Body of pancreas (tissue), 4 donors: ENCODE data around the gene CNTNAP3B. TPM values are rescaled to one million over a fixed set of nuclear protein-coding genes. Genes with fewer than 3 reads are reported as not detected.
"Not testable (repeated sequence)": the region's sequence is repeated elsewhere in the genome, so short reads cannot be mapped to it uniquely, and the experiment has no call there.

Source experiments
- ATAC-seq: fragments of 150-250 bp; one replicate; pipeline ENCODE4 v1.9.1; 2016
- DNase-seq, 4 donors: peaks; one replicate each; pipeline ENCODE4 v3.0.0-alpha.2; 2019
- H3K27ac ChIP-seq, 4 donors: fragments of 200-600 bp; sonication (generic); 1 replicate in 3 of 4; 2 replicates in 1 of 4; pipeline versions ENCODE4 v1.5.1 to v1.6.1; 2016 to 2019; ENCODE audit warnings: mild to moderate bottlenecking in 1 of 4, mixed read lengths in 1 of 4, moderate library complexity in 1 of 4
- H3K27me3 ChIP-seq, 2 donors: fragments of 200-600 bp; sonication (generic); one replicate each; pipeline ENCODE4 v1.6.0; 2016; ENCODE audit warnings: mild to moderate bottlenecking in 1 of 2
- H3K36me3 ChIP-seq, 2 donors: fragments of 200-600 bp; sonication (generic); replicated peaks in 1 of 2; 2 replicates each; pipeline ENCODE4 v1.5.1; 2016; ENCODE audit warnings: low read depth in 2 of 2; ENCODE audit not compliant: insufficient read depth in 1 of 2
- H3K4me1 ChIP-seq: fragments of 200-600 bp; sonication (generic); one replicate; pipeline ENCODE4 v1.6.0; 2016
- H3K4me3 ChIP-seq, 2 donors: fragments of 200-600 bp; sonication (generic); 1 replicate in 1 of 2; 2 replicates in 1 of 2; pipeline ENCODE4 v1.5.1; 2016 to 2019
- H3K9me3 ChIP-seq, 3 donors: fragments of 200-600 bp; sonication (generic); 1 replicate in 2 of 3; 2 replicates in 1 of 3; pipeline ENCODE4 v1.5.1; 2016
- CTCF ChIP-seq, 7 experiments: fragments of 450-650 bp in 4 of 7; fragments of 200-600 bp in 3 of 7; sonication (generic) in 3 of 7; IDR thresholded peaks; one replicate each; pipeline ENCODE4 v1.5.1; 2016 to 2019; ENCODE audit warnings: antibody characterized with exemption in 7 of 7
- WGBS, 2 donors: methylation state at CpG; one replicate each; pipeline ENCODE4 v1.1.5; 2017; 5-methylcytosine and 5-hydroxymethylcytosine counted together
- intact Hi-C: fragments of 100-400 bp; cut with DNase I; formaldehyde crosslinking; loops from one replicate; pipeline ENCODE4 v1.15.1; 2023
- total RNA-seq, 2 donors: library from RNA; depleted of rRNA; stranded (reverse); fragments of >200 nt; gene quantifications; one replicate each; pipeline ENCODE4 v1.1.0, GENCODE V29; 2016

Gene CNTNAP3B
- total RNA-seq: 10 to 100 TPM; 11.2 to 34.2 TPM

DNA sequence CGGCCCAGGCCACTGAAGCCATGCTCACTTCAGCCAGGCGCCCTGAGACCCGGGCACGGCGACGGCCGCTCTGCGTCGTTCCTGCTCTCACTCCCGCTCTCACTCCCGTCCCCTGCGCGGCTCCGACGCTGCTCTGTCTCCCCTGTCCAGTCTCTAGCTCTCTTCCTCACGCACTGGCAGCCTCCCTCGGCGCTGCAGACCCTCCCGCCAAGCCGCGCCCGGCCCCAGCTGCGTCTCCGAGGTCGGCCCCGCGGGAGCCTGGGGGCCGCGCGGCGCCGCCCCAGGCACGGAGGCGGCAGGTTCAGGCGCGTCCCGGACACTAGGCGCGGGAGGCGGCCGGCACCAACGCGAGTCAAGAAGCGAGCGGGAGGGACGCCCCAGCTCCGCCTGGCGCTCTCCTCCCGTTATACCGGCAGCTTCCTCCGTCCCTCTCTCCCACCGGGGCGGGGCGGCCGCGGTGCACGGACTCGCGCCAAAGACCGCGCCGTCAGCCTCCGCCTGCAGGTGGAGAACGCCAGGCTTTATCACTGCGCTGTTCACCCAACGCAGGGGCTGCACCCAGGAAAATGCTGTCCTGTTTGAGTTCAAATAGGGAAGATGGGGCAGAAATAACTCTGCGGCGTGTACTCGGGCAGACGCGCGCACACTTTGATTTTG, at the start of gene CNTNAP3B:
CNTNAP3B (minus strand) TSS at position 354 of the 657 bp plus-strand sequence; CDS start at position 22, 332 bp downstream.
- H3K36me3 ChIP-seq, intact Hi-C loops, H3K4me1 ChIP-seq, ATAC-seq, H3K27me3 ChIP-seq, H3K27ac ChIP-seq, H3K9me3 ChIP-seq, H3K4me3 ChIP-seq: not testable (repeated sequence)
- WGBS, 2 donors: 0% methylated on average over 16 of the region's 72 CpGs; no CpG with 5 or more reads in 1 of the 2 donors
- peak in 3 of 4 donors; percentile 11 to 15 (median 14) for DNase-seq

DNA sequence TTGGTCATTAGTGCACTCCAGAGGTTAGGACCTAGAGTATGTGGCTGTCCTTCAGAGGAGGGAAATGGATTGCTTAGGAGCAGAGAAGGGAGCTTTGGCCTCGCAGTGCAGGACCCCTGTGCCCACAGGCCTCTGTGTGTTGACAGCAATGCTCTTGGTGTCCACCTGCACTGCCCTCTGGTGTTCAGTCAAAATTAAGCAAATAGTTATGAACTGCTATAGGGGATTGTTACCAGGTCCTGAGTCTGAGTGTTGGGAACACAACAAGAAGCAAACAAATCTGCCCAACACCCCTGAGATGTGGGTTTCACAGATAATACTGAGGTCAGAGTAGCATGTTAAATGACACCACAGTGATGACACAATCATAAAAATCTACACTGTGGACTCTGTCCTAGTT, 31.1 kb upstream of the CNTNAP3B start:
- intact Hi-C loops, H3K4me1 ChIP-seq, H3K36me3 ChIP-seq, H3K27ac ChIP-seq, DNase-seq, H3K4me3 ChIP-seq, H3K27me3 ChIP-seq, ATAC-seq, H3K9me3 ChIP-seq: not testable (repeated sequence)
- no CpG with 5 or more reads among the region's 1 CpG for WGBS, 2 donors

DNA sequence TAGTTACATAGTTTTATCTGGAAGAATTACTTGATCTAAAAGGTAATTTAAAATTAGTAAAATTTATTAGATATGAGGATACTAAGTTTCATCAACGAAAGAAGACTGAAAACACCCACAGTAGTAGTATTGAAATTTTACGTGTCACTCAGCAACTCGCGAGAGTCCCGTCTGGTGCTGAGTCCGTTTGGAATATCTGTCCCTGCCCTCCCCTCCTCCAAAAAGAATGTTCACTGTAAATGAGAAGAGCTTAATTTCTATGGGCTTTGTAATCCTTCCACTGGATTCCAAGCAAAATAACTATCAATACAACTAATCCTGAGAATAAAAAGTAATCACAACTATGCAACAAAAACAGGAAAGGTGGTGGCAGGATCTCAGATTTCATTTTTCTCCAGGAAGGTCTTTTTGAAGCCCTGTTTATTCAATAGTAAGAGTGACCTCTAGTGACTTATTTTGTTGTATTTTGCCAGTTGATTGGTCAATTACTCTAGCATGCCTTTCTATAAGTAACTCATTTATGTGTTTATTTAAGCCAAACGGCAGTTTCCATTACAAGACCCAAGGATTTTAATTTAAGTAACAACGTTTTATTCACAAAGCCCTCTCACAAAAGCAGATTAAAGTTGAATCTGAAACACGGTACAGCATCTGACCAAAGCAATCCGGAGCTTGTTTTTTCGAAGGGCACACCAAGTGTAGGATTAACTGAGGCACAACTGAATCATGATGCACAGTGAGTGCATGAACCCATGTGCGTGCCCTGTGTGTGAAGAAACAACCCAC, 2.0 kb downstream of the CNTNAP3B start:
- H3K36me3 ChIP-seq, ATAC-seq, H3K27me3 ChIP-seq, H3K9me3 ChIP-seq, DNase-seq, H3K27ac ChIP-seq, intact Hi-C loops, H3K4me3 ChIP-seq, H3K4me1 ChIP-seq: not testable (repeated sequence)
- peak in 1 of 7 experiments; percentile 5 for TF ChIP-seq CTCF (IDR thresholded peaks at IDR 0.05)
- WGBS, 2 donors: 11 to 26% methylated on average over 11 to 12 of the region's 12 CpGs

- H3K9me3 ChIP-seq, ATAC-seq, H3K36me3 ChIP-seq, DNase-seq, H3K27me3 ChIP-seq, H3K27ac ChIP-seq, intact Hi-C loops, H3K4me3 ChIP-seq, H3K4me1 ChIP-seq: not testable (repeated sequence)
- 41 to 51% methylated on average over 7 of the region's 7 CpGs for WGBS, 2 donors
These were observed 8.2 kb downstream of the CNTNAP3B start for GRCh38 chr9:42121007-42121406.

- H3K27me3 ChIP-seq, DNase-seq, H3K9me3 ChIP-seq, H3K36me3 ChIP-seq, H3K4me3 ChIP-seq, intact Hi-C loops, H3K27ac ChIP-seq, H3K4me1 ChIP-seq, ATAC-seq: not testable (repeated sequence)
- WGBS, 2 donors: 73 to 75% methylated on average over 2 to 8 of the region's 9 CpGs
These were observed 33.3 kb downstream of the CNTNAP3B start for GRCh38 chr9:42095929-42096328.

GRCh38 chr9:42084559-42084952, 44.7 kb downstream of the CNTNAP3B start:
- ATAC-seq, H3K9me3 ChIP-seq, H3K4me1 ChIP-seq, H3K27me3 ChIP-seq, DNase-seq, H3K36me3 ChIP-seq, intact Hi-C loops, H3K4me3 ChIP-seq, H3K27ac ChIP-seq: not testable (repeated sequence)
- WGBS, 2 donors: no CpG with 5 or more reads among the region's 1 CpG

DNA sequence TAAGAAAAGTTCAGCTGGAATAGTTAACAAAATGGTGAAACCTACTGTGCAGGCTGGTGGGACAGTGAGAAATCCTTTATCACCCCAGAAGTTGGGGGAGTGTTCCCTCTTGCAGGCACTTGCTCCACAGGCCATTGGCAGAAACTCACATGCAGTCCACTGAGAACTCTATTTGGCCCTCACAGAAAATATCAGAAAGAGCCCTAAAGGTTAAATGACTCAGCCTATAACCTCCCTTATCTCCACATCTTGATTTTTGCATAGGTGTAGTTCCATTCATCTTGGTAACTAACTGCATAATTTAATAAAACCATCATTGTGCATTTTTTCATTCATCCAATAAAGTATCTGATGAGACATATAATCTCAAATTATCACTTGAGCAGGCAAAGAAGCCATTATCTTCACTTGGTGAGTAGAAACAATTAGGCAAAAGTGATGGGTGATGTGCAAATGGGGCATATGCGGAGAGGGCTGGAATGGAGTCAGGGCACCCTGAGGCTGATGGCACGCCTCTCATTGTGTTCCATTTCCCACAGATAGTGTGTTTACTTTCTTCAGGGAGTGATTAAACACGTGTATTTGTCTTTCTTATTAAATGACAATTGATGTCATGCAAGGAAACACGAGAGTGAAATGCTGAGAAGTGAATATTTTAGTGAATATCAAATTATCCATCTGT, 45.2 kb downstream of the CNTNAP3B start:
- ATAC-seq, H3K4me1 ChIP-seq, H3K27ac ChIP-seq, H3K4me3 ChIP-seq, intact Hi-C loops, H3K9me3 ChIP-seq, DNase-seq, H3K27me3 ChIP-seq, H3K36me3 ChIP-seq: not testable (repeated sequence)
- 0 to 21% methylated on average over 2 of the region's 4 CpGs for WGBS, 2 donors

DNA sequence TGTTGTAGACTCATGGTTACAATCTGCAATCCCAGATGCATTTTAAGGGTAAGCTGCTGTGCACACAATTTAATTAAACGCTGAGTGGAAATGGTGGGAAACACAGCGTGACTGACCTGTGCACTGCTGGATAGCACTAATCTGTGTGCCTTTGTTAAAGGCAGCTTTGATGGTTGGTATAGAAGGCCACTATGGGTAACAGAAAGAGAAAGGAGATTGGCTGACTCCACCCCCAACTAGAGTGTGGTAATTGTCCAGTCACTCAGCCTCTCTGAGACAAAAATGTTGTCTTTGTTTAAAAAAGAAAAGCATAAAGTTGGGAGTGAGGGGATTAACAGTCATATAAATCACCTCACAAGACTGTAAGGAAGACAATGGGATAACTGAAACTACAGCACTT, 48.9 kb downstream of the CNTNAP3B start:
- intact Hi-C loops, H3K36me3 ChIP-seq, ATAC-seq, H3K27ac ChIP-seq, H3K4me1 ChIP-seq, H3K9me3 ChIP-seq, H3K27me3 ChIP-seq, DNase-seq, H3K4me3 ChIP-seq: not testable (repeated sequence)
- 47 to 72% methylated on average over 2 of the region's 2 CpGs for WGBS, 2 donors

DNA sequence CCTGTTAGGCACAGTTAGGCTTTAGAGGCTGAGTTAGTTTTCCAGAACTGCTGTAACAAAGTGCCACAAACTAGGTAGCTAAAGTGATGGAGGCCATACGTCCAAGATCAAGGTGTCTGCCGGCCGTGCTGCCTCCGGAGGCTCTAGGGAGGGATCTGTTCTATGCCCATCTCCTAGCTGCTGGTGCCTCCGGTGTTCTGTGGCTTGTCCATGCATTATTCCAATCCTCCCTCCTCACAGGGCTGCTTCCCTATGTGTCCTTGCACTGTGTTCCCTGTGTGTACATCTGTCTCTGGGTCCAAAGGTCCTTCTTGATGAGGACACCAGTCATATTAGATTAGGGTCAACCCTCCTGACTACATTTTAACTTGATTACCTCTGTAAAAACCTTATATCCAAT, 54.4 kb downstream of the CNTNAP3B start:
- H3K27me3 ChIP-seq, intact Hi-C loops, H3K9me3 ChIP-seq, H3K27ac ChIP-seq, H3K4me3 ChIP-seq, DNase-seq, H3K36me3 ChIP-seq, H3K4me1 ChIP-seq, ATAC-seq: not testable (repeated sequence)
- WGBS, 2 donors: 60% methylated on average over 5 of the region's 5 CpGs; no CpG with 5 or more reads in 1 of the 2 donors

DNA sequence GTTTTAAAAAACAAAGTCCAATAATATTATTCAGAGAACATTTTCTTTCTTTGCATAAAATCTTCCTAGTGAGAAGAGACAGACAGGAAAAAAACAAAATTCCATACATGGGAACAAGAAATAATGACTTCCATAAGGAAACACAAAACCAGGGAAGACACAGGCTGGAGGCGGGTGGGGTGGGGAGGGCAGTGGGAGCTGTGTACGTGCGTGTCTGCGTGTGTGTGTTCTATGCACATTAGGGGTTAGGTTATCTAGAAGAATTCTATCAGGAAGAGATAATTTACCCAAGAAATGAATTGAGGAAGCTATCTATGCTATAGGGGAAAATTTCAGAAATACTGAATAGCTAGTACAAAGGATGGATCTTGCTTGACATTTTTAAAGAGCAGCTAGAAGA, 58.2 kb downstream of the CNTNAP3B start:
- intact Hi-C loops, H3K36me3 ChIP-seq: not testable (repeated sequence)
- WGBS, 2 donors: 67% methylated on average over 4 of the region's 4 CpGs; no CpG with 5 or more reads in 1 of the 2 donors

More for the DNA sequence above, 58.2 kb downstream of the CNTNAP3B start:
- ATAC-seq, H3K9me3 ChIP-seq, H3K27ac ChIP-seq, H3K4me1 ChIP-seq, H3K4me3 ChIP-seq, H3K27me3 ChIP-seq, DNase-seq: not testable (repeated sequence)
